ENCODE results near the gene APLP2.

APLP2 gene

GRCh38 chr11:130096042-130096441, 26.3 kb downstream of the APLP2 start:
- Histone ChIP-seq H3K9ac (ENCODE audit: low read depth, low read length) (no peak overlapping the region), H4K20me1 (ENCODE audit: insufficient read depth, low read length) (peaks cover 14% of the 10 kb centered on the region; the same call in 1 of the 2 replicates), H3K27me3 (ENCODE audit: insufficient read depth, low read length, poor library complexity) (no peaks in the 10 kb centered on the region), H3K4me2 (ENCODE audit: insufficient read depth, low read length) (no peak overlapping the region), H3K9me3 (ENCODE audit: insufficient read depth, low read length, severe bottlenecking) (no peaks in the 10 kb centered on the region), H3K4me1 (ENCODE audit: insufficient read depth, low read length) (no peaks in the 10 kb centered on the region), H3K79me2 (ENCODE audit: insufficient read depth, low read length) (peaks cover 16% of the 10 kb centered on the region; the same call in 1 of the 2 replicates), H3K27ac (ENCODE audit: low read length) (no peak overlapping the region), H2AFZ (ENCODE audit: low read depth, low read length) (no peak overlapping the region), H3K4me3 (ENCODE audit: low read depth in 1 of 2, low read length in 2 of 2) (no peak overlapping the region), H3K36me3 (ENCODE audit: insufficient read depth, low read length) (no peaks in the 10 kb centered on the region)
- DNase-seq (no peak), ATAC-seq (ENCODE audit: insufficient read depth, low read depth) (no peak)
- TF ChIP-seq EZH2 (IDR thresholded peaks at IDR 0.05; ENCODE audit: borderline replicate concordance, low read depth, low read length, severe bottlenecking) (no peak), CTCF (IDR thresholded peaks at IDR 0.05; ENCODE audit: borderline replicate concordance, extremely low read depth, low read length, poor library complexity, severe bottlenecking) (no peak)

- Histone ChIP-seq H3K4me1 (ENCODE audit: insufficient read depth, low read length) (no peaks in the 10 kb centered on the region), H3K9me3 (ENCODE audit: insufficient read depth, low read length, severe bottlenecking) (no peaks in the 10 kb centered on the region), H2AFZ (ENCODE audit: low read depth, low read length) (no peak overlapping the region), H3K4me3 (ENCODE audit: low read depth in 1 of 2, low read length in 2 of 2) (no peak overlapping the region), H3K4me2 (ENCODE audit: insufficient read depth, low read length) (no peak overlapping the region), H3K27ac (ENCODE audit: low read length) (no peak overlapping the region), H3K27me3 (ENCODE audit: insufficient read depth, low read length, poor library complexity) (no peaks in the 10 kb centered on the region), H3K9ac (ENCODE audit: low read depth, low read length) (no peak overlapping the region), H3K36me3 (ENCODE audit: insufficient read depth, low read length) (no peaks in the 10 kb centered on the region), H4K20me1 (ENCODE audit: insufficient read depth, low read length) (peaks cover 14% of the 10 kb centered on the region; the same call in 1 of the 2 replicates), H3K79me2 (ENCODE audit: insufficient read depth, low read length) (peaks cover 16% of the 10 kb centered on the region; the same call in 1 of the 2 replicates)
- DNase-seq, result no peak
- TF ChIP-seq EZH2 (IDR thresholded peaks at IDR 0.05; ENCODE audit: borderline replicate concordance, low read depth, low read length, severe bottlenecking) (no peak), CTCF (IDR thresholded peaks at IDR 0.05; ENCODE audit: borderline replicate concordance, extremely low read depth, low read length, poor library complexity, severe bottlenecking) (no peak)
- ATAC-seq (ENCODE audit: insufficient read depth, low read depth), result no peak
Observed at GRCh38 chr11:130096823-130097222, 27.1 kb downstream of the APLP2 start.

- no peak overlapping the region for H3K27ac ChIP-seq (ENCODE audit: low read length)
- ATAC-seq (ENCODE audit: insufficient read depth, low read depth) (no peak), DNase-seq (no peak)
- no peaks in the 10 kb centered on the region for H3K27me3 ChIP-seq (ENCODE audit: insufficient read depth, low read length, poor library complexity)
- H3K4me2 ChIP-seq (ENCODE audit: insufficient read depth, low read length), result no peak overlapping the region
- H3K9ac ChIP-seq (ENCODE audit: low read depth, low read length), result no peak overlapping the region
- H3K4me3 ChIP-seq (ENCODE audit: low read depth in 1 of 2, low read length in 2 of 2), result no peak overlapping the region
- no peaks in the 10 kb centered on the region for H3K9me3 ChIP-seq (ENCODE audit: insufficient read depth, low read length, severe bottlenecking)
- H4K20me1 ChIP-seq (ENCODE audit: insufficient read depth, low read length), result peaks cover 14% of the 10 kb centered on the region; the same call in 1 of the 2 replicates
- no peak for TF ChIP-seq CTCF (IDR thresholded peaks at IDR 0.05; ENCODE audit: borderline replicate concordance, extremely low read depth, low read length, poor library complexity, severe bottlenecking)
- H3K36me3 ChIP-seq (ENCODE audit: insufficient read depth, low read length), result no peaks in the 10 kb centered on the region
- no peak overlapping the region for H2AFZ ChIP-seq (ENCODE audit: low read depth, low read length)
- no peaks in the 10 kb centered on the region for H3K4me1 ChIP-seq (ENCODE audit: insufficient read depth, low read length)
- H3K79me2 ChIP-seq (ENCODE audit: insufficient read depth, low read length), result peaks cover 18% of the 10 kb centered on the region; the same call in 1 of the 2 replicates
Observed at GRCh38 chr11:130097285-130097684, 27.6 kb downstream of the APLP2 start.

- Histone ChIP-seq H3K27me3 (ENCODE audit: insufficient read depth, low read length, poor library complexity) (no peaks in the 10 kb centered on the region), H3K4me2 (ENCODE audit: insufficient read depth, low read length) (no peak overlapping the region), H3K79me2 (ENCODE audit: insufficient read depth, low read length) (peaks cover 20% of the 10 kb centered on the region; the same call in 1 of the 2 replicates), H3K4me1 (ENCODE audit: insufficient read depth, low read length) (no peaks in the 10 kb centered on the region), H4K20me1 (ENCODE audit: insufficient read depth, low read length) (peaks cover 14% of the 10 kb centered on the region; the same call in 1 of the 2 replicates), H2AFZ (ENCODE audit: low read depth, low read length) (no peak overlapping the region), H3K27ac (ENCODE audit: low read length) (no peak overlapping the region), H3K4me3 (ENCODE audit: low read depth in 1 of 2, low read length in 2 of 2) (no peak overlapping the region), H3K36me3 (ENCODE audit: insufficient read depth, low read length) (no peaks in the 10 kb centered on the region), H3K9me3 (ENCODE audit: insufficient read depth, low read length, severe bottlenecking) (no peaks in the 10 kb centered on the region), H3K9ac (ENCODE audit: low read depth, low read length) (no peak overlapping the region)
- TF ChIP-seq CTCF (IDR thresholded peaks at IDR 0.05; ENCODE audit: borderline replicate concordance, extremely low read depth, low read length, poor library complexity, severe bottlenecking) (no peak), EZH2 (IDR thresholded peaks at IDR 0.05; ENCODE audit: borderline replicate concordance, low read depth, low read length, severe bottlenecking) (no peak)
- DNase-seq, result no peak
- ATAC-seq (ENCODE audit: insufficient read depth, low read depth), result no peak
Observed at GRCh38 chr11:130099356-130099755, 29.7 kb downstream of the APLP2 start.

Measured in DND-41 (cell line).